Endothelial cell of umbilical vein (primary cell): ENCODE measurements around the gene FAM174B. TPM values are rescaled to one million over a fixed set of nuclear protein-coding genes. Genes with fewer than 3 reads are reported as not detected.

Source experiments
- BruUV-seq: library from RNA; stranded (reverse); fragments of 400-500 nt; replicated peaks from 2 replicates; lab custom pipeline; 2021; lab: Mats Ljungman, UMichigan
- CTCF ChIA-PET: fragments of 300-600, 350-600 bp; sonication (Branson Sonifier 250); formaldehyde crosslinking; loops from one replicate; lab custom pipeline; 2021; ENCODE audit warnings: antibody characterized with exemption, inconsistent platforms; lab: Charles Lee
- POLR2A ChIA-PET: fragments of 300-600, 350-600 bp; sonication (Branson Sonifier 250); formaldehyde crosslinking; loops from one replicate; lab custom pipeline; 2021; ENCODE audit warnings: antibody characterized with exemption, inconsistent platforms; lab: Charles Lee
- DNase-seq: peaks from one replicate; pipeline ENCODE4 v3.0.0-alpha.2; 2011; ENCODE audit warnings: low read depth, low spot score
- FAIRE-seq: peaks from 2 replicates; lab custom pipeline; 2011; peaks lifted over from hg19 to GRCh38; lab: Jason Lieb, UNC
- H2AFZ ChIP-seq: 2 replicates; pipeline ENCODE4 v1.6.0; 2012; ENCODE audit warnings: low read depth, low read length, control low read depth, inconsistent platforms
- H3K27ac ChIP-seq: 2 replicates; pipeline ENCODE4 v1.5.1; 2011; ENCODE audit warnings: low read depth, mild to moderate bottlenecking, control low read depth, low read length, moderate library complexity; ENCODE audit not compliant: insufficient read depth
- H3K27me3 ChIP-seq, 2 experiments: 2 replicates each; pipeline versions ENCODE4 v1.6.0 to v1.6.1; 2011; ENCODE audit warnings: low read length in 2 of 2, mixed read lengths in 1 of 2; ENCODE audit not compliant: control insufficient read depth in 2 of 2, insufficient read depth in 2 of 2
- H3K36me3 ChIP-seq, 2 experiments: 2 replicates in 1 of 2; 3 replicates in 1 of 2; pipeline ENCODE4 v1.5.1; 2011; ENCODE audit warnings: low read length in 2 of 2, mild to moderate bottlenecking in 1 of 2, moderate library complexity in 1 of 2; ENCODE audit not compliant: control insufficient read depth in 2 of 2, insufficient read depth in 2 of 2; ENCODE audit errors: extremely low read depth in 1 of 2
- H3K4me1 ChIP-seq: 3 replicates; pipeline ENCODE4 v1.5.1; 2011; ENCODE audit warnings: mild to moderate bottlenecking, low read length; ENCODE audit not compliant: control insufficient read depth, insufficient read depth; ENCODE audit errors: extremely low read depth
- H3K4me2 ChIP-seq: 2 replicates; pipeline ENCODE4 v1.6.1; 2011; ENCODE audit warnings: low read length, control low read depth, mixed read lengths; ENCODE audit not compliant: insufficient read depth
- H3K4me3 ChIP-seq, 3 experiments: fragments of 200-600 bp in 1 of 3; sonication (generic), shearing (Covaris generic) in 1 of 3; replicated peaks in 1 of 3; 2 replicates each; pipeline ENCODE4 v1.5.1; 2011 to 2016; ENCODE audit warnings: control low read depth in 3 of 3, low read length in 3 of 3, mild to moderate bottlenecking in 2 of 3, inconsistent platforms in 1 of 3, low read depth in 1 of 3, moderate library complexity in 1 of 3; ENCODE audit not compliant: insufficient read depth in 1 of 3
- H3K79me2 ChIP-seq: 2 replicates; pipeline ENCODE4 v1.6.0; 2012; ENCODE audit warnings: low read length, inconsistent platforms; ENCODE audit not compliant: control insufficient read depth, insufficient read depth
- H3K9ac ChIP-seq: replicated peaks from 2 replicates; pipeline ENCODE3; 2011; ENCODE audit warnings: low read length, control low read depth; ENCODE audit not compliant: insufficient read depth; ENCODE audit errors: extremely low read depth
- H3K9me1 ChIP-seq: replicated peaks from 3 replicates; pipeline ENCODE4 v1.6.0; 2011; ENCODE audit warnings: mild to moderate bottlenecking, low read length; ENCODE audit not compliant: control insufficient read depth, insufficient read depth; ENCODE audit errors: extremely low read depth
- H3K9me3 ChIP-seq: replicated peaks from 2 replicates; pipeline ENCODE4 v1.5.1; 2012; ENCODE audit warnings: low read length, inconsistent platforms; ENCODE audit not compliant: control insufficient read depth, insufficient read depth
- H4K20me1 ChIP-seq: replicated peaks from 2 replicates; pipeline ENCODE3; 2011; ENCODE audit warnings: mild to moderate bottlenecking, low read length; ENCODE audit not compliant: control insufficient read depth, insufficient read depth; ENCODE audit errors: extremely low read depth
- EZH2 ChIP-seq: IDR thresholded peaks from 2 replicates; pipeline ENCODE4 v1.6.1; 2012; ENCODE audit warnings: borderline replicate concordance, low read depth, mild to moderate bottlenecking, moderate library complexity, low read length, inconsistent platforms; ENCODE audit not compliant: severe bottlenecking
- FOS ChIP-seq: IDR thresholded peaks from 2 replicates; pipeline ENCODE4 v1.6.1; 2011; ENCODE audit warnings: mild to moderate bottlenecking, low read length, moderate library complexity, borderline replicate concordance; ENCODE audit not compliant: insufficient read depth
- GATA2 ChIP-seq: IDR thresholded peaks from 2 replicates; pipeline ENCODE4 v1.7.0; 2011; ENCODE audit warnings: low read depth, mild to moderate bottlenecking, moderate library complexity, mixed read lengths, low read length; ENCODE audit not compliant: insufficient read length, insufficient read depth
- JUN ChIP-seq: IDR thresholded peaks from 2 replicates; pipeline ENCODE4 v1.6.1; 2011; ENCODE audit warnings: borderline replicate concordance, low read depth; ENCODE audit not compliant: insufficient read length, insufficient read depth
- MAX ChIP-seq: IDR thresholded peaks from 2 replicates; pipeline ENCODE4 v1.6.1; 2011; ENCODE audit not compliant: insufficient read depth, insufficient read length
- MYC ChIP-seq: IDR thresholded peaks from one replicate; pipeline ENCODE4 v1.6.1; 2011; ENCODE audit warnings: mild to moderate bottlenecking, low read depth, low read length
- POLR2A ChIP-seq: IDR thresholded peaks from 2 replicates; pipeline ENCODE4 v1.6.1; 2012; ENCODE audit warnings: low read depth, mild to moderate bottlenecking, control low read depth, low read length
- POLR2AphosphoS5 ChIP-seq: IDR thresholded peaks from 2 replicates; pipeline ENCODE4 v1.6.1; 2012; ENCODE audit warnings: low read depth, mild to moderate bottlenecking, control low read depth, low read length, moderate library complexity; ENCODE audit not compliant: insufficient read depth
- dilution Hi-C: fragments of 300-500 bp; cut with MboI; formaldehyde crosslinking; loops from one replicate; pipeline ENCODE4 v1.15.0; 2019; ENCODE audit warnings: low sequenced_read_pairs; ENCODE audit not compliant: extremely low pct_ligation_motif_present
- intact Hi-C: fragments of 100-400 bp; cut with micrococcal nuclease; formaldehyde crosslinking; loops from one replicate; pipeline ENCODE4 v1.10.0; 2022
- polyA plus RNA-seq, 4 experiments: library from polyadenylated mRNA; depleted of rRNA in 3 of 4; stranded (reverse) in 3 of 4; unstranded in 1 of 4; fragments of >200 nt; gene quantifications; 2 replicates each; pipeline versions ENCODE4 v1.2.1 to v1.2.3, GENCODE V29; 2011 to 2012; ENCODE audit warnings: missing spikeins in 1 of 4
- total RNA-seq: library from RNA; stranded (reverse); gene quantifications from 2 replicates; pipeline ENCODE4 v1.2.3, GENCODE V29; 2021
- TF ChIP-seq, protein P1 (sequence below), 2 donors: IDR thresholded peaks; 1 replicate in 1 of 2; 2 replicates in 1 of 2; pipeline ENCODE4 v1.5.1; 2011; ENCODE audit warnings: low read length in 2 of 2, mild to moderate bottlenecking in 2 of 2, moderate library complexity in 2 of 2, control low read depth in 1 of 2, inconsistent platforms in 1 of 2, low read depth in 1 of 2; ENCODE audit not compliant: insufficient read depth in 1 of 2; ENCODE audit errors: extremely low read depth in 1 of 2

Gene FAM174B
- total and polyA plus RNA-seq, 2 donors (not counting 3 experiments of a cell fraction or from before 2014, with no cell fraction given): 25.9 to 30.2 TPM

DNA sequence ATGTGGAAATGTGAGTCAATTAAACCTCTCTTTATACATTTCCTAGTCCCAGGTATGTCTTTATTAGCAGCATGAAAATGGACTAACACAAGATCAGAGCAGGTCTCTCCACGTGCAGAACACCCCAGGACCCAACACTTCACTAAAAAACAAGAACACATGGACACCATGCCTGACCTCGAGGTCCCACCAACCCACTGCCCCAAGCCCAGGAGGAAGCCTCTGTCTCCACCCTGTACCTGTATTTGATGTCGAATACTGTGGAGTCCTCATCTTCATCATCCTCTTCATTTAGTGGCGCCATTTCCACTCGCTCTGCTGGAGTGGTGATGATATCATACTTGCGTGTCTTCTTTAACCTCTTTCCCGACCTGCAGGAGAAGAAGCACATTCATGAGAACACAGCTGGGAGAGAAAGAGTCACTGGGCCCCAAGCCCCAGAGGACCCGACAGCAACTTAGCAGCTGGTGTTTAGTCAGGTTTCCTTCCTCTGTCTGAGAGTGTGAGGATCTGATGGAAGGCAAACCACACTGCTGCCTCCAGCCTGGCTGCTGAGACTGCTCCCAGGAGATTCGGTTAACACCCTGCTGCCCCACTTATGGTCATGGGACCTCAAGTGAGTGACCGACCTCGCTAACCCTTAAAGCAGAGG, 25.5 kb downstream of the FAM174B start:
- Histone ChIP-seq H3K79me2 (peaks cover 50% of the 10 kb centered on the region), H3K27me3 (no peaks in the 10 kb centered on the region), H3K27ac (peak overlapping the region; percentile 66), H3K9ac (peak overlapping the region; percentile 8), H3K36me3 (peaks cover 0 to 3% of the 10 kb centered on the region in 2 experiments), H3K4me3 (no peak overlapping the region), H3K4me2 (no peak overlapping the region), H3K4me1 (peaks cover 21% of the 10 kb centered on the region), H3K9me3 (no peaks in the 10 kb centered on the region), H2AFZ (no peak overlapping the region), H3K9me1 (no peaks in the 10 kb centered on the region), H4K20me1 (no peaks in the 10 kb centered on the region)
- FAIRE-seq (peak; percentile 96), DNase-seq (peak; percentile 90)
- intact Hi-C loops (no loop called here), dilution Hi-C loops (no loop called here)
- TF ChIP-seq MAX (no peak), EZH2 (no peak), FOS (peak; percentile 34), POLR2A (no peak), POLR2AphosphoS5 (peak; percentile 77), GATA2 (peak; percentile 44), MYC (no peak), JUN (peak; percentile 64)
- TF ChIP-seq, protein P1, sequence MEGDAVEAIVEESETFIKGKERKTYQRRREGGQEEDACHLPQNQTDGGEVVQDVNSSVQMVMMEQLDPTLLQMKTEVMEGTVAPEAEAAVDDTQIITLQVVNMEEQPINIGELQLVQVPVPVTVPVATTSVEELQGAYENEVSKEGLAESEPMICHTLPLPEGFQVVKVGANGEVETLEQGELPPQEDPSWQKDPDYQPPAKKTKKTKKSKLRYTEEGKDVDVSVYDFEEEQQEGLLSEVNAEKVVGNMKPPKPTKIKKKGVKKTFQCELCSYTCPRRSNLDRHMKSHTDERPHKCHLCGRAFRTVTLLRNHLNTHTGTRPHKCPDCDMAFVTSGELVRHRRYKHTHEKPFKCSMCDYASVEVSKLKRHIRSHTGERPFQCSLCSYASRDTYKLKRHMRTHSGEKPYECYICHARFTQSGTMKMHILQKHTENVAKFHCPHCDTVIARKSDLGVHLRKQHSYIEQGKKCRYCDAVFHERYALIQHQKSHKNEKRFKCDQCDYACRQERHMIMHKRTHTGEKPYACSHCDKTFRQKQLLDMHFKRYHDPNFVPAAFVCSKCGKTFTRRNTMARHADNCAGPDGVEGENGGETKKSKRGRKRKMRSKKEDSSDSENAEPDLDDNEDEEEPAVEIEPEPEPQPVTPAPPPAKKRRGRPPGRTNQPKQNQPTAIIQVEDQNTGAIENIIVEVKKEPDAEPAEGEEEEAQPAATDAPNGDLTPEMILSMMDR (IDR thresholded peaks at IDR 0.05; ENCODE audit: extremely low read depth in 1 of 2, insufficient read depth in 1 of 2, low read depth in 1 of 2, low read length in 2 of 2): no peak
- POLR2A ChIA-PET: no interaction called here
- no TSS peak for BruUV-seq
- CTCF ChIA-PET: interaction anchor here (1.9 to 2.4 kb wide), 2 partner anchors 85 to 109 kb away, joined by 8 to 10 read pairs; no protein-coding TSS in a partner anchor
